ENCODE results near the gene SLC5A9.

SLC5A9 gene

DNA sequence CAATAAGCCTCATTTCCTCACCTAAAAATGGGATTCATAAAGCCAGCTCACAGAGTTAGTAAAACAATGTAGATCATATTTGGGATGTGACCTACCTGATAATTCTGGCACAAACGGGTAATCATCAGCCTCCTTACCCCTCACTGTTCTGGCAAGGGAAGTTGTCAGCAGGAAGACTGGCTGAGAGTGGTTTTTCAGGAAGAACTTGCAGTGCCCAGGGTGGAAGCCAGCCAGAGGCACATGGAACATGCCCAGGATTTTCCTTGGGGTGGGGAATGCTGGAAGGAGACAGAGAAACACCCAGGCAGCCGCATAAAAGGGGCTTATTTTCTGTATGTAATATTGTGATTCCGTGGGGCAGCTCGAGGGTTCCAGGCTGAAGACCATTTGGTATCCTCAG lies 7.7 kb upstream of the SLC5A9 start:
- no peak for DNase-seq

- DNase-seq, result no peak
Measured at GRCh38 chr1:48215222-48215621, 7.3 kb upstream of the SLC5A9 start.

DNA sequence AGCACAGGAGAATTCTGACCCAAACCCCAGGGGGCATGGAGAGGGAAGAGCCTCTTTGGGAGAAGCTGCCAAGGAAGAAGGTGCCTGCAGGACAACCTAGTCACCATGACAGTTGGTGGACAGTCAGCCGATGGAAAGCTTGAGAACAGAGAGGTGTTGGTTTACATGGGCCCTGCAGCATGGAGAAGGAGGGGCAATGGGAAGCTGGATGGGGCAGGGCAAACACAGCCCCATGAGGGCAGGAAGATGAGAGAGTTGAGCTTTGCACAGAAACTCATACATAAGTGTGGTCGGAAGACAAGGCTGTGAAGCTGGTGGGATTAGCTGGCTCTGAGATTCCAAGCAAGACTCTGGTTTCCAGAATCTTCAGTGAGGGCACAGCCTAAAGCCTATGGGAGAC lies 6.6 kb upstream of the SLC5A9 start:
- DNase-seq, result no peak

GRCh38 chr1:48216313-48216712 lies 6.2 kb upstream of the SLC5A9 start:
- DNase-seq, result no peak

DNA sequence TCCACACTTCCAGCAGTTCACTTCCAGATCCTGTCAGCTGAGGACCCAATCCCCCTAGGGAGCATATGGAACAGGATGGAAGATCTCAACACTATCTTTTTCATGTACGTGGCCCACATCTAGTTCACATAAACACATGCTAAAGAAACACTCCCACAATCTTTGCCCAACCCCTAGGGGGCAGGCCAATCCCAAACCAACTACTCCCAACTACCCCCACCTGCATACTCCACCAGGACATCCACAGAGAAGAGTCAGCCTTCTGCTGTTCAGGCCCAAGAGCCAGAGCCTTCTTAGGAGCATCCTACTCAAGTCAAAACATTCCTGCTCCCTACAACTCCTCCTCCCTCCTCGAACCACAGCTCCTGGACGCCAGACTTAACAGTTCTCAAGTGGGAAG lies 5.6 kb upstream of the SLC5A9 start:
- no peak for DNase-seq

DNA sequence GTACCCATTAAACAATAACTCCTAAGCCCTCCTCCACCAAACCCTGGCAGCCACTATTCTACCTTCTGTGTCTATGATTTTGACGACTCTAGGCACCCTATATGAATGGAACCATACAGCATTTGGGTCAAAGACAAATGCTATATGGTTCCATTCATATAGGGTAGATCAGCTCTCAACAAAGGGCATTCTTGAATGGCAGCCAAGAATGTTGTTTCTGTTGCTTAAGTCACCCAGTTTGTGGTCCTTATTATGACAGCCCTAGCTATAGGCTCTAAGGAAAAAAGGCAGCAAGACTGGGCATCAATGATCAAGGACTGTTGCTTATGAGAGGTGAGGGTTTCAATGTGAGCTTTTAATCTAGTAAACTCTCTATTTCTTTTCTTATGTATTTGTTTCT lies 4.7 kb upstream of the SLC5A9 start:
- no peak for DNase-seq

- DNase-seq, result no peak
Measured at GRCh38 chr1:48219803-48220202, 2.7 kb upstream of the SLC5A9 start.

DNA sequence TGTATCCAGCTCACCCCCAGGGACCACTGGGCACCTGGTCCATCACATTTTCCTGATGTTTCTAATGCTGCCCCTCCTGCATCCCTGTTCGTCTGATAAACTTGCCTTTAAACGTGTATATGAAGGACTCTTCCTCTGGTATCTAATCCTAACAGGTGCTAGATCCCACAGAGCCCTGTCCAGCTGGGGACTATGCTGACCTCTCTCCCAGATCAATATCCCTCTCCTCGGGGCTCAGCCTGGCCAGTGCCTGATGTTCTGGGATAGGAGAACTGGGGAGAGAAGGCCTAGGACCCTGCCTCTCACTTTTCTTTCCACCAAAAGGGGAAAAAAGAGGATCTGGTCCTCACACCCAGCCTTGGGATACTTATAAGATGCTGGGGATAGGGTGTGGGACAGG lies 1.4 kb upstream of the SLC5A9 start:
- no peak for DNase-seq

DNA sequence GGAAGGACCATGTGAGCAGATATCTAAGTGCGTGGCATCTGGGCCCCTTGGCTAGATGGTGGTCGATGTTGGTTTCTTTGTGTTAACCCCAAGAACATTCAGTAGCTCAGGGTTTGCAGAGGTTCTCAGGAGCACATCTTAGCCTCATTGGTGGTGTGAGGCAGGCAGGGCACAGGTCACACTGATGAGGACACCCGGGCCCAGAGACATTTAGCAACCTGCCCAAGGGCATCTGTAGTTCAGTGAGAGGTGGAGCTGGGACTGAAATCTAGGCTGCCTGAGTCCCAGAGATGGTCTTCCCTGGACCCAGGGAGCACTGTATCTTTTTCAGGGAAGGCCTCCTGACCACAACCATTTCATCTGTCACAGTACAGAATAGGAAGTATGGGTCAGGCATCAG lies 859 bp upstream of the SLC5A9 start:
- no peak for DNase-seq

DNA sequence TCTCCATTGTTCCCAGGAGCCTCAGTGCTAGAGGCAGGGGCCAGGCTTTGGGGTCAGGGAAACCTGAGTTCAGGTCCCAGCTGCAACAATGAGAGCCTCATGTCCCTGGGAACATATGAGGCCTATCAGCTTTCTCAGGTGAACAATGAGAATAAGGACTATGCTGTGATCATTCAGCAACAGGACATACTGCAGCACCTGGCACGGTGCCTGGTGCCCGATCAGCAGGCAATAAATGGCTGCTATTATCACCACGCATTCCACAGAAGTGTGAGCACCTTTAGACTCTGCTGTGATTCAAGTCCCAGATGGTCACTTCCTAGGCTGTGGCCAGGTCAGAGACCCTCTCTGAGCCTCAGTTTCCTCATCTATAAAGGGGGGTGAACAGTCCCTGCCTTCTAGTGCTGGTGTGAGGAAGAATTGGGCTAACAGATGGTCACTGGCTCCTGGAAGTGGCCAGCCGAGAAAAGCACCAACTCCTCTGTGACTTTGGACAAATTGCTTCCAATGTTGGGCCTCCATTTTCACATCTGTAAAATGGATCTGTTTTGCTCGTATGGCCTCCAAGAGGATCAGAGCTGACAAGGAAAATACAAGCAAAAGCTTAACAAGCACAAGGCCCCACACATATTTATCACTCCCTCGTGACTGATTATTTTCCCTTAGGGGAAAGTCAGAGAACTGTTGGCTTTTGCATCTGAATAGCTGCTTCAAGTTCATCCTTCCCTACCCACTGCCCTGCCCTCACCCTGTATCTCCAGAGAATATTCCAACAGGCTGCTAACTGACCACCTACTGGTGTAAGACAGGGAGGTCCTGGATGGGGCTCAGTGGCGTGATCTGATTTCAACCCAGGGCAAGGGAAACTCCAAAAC lies 1.1 kb downstream of the SLC5A9 start:
- DNase-seq, result no peak

- DNase-seq, result no peak
Measured at GRCh38 chr1:48224791-48225190, 2.3 kb downstream of the SLC5A9 start.

- no peak for DNase-seq
Measured at GRCh38 chr1:48225579-48225978, 3.1 kb downstream of the SLC5A9 start.

GRCh38 chr1:48227165-48228013 lies 4.9 kb downstream of the SLC5A9 start:
- no peak for DNase-seq

- no peak for DNase-seq
Measured at GRCh38 chr1:48228156-48228555, 5.6 kb downstream of the SLC5A9 start.

DNA sequence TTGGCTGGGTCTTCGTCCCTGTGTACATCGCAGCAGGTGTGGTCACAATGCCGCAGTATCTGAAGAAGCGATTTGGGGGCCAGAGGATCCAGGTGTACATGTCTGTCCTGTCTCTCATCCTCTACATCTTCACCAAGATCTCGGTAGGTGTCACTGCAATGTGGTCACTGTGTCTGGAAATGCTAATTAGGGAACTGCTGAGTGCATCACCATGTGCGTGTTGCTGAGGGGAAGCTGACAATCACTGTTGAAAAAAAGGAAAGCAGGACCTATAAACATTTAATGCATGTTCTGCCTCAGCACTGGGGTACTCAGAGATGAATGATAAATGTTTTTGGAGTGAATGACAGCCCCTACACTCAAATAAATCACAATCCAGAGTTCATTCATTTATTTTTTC lies 6.8 kb downstream of the SLC5A9 start:
- no peak for DNase-seq

DNA sequence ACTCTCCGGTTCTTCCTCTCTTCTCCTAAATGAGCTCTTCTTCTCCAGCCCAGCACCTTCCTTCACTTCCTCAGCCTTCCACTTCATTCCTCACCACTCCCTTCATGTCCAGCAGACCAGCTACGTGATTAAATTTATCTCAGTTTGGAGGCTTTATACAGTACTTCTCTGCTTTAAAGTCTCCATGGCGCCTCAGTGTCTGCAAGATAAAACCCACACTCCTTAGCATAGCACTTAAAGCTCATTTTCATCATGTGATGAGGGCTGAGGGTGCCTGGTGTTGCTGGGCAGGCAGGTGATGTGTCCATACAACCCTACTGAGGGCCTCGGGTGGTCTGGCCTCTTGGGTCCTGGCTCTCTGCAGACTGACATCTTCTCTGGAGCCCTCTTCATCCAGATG lies 7.7 kb downstream of the SLC5A9 start:
- no peak for DNase-seq

GRCh38 chr1:48232722-48233121 lies 10.2 kb downstream of the SLC5A9 start:
- no peak for DNase-seq

GRCh38 chr1:48233666-48234485 lies 11.4 kb downstream of the SLC5A9 start:
- no peak for DNase-seq

- no peak for DNase-seq
Measured at GRCh38 chr1:48235652-48236051, 13.1 kb downstream of the SLC5A9 start.

- peak; percentile 13 for DNase-seq
Measured at GRCh38 chr1:48236716-48237470, 14.4 kb downstream of the SLC5A9 start.

- no peak for DNase-seq
Measured at GRCh38 chr1:48242141-48242736, 19.7 kb downstream of the SLC5A9 start.

- no peak for DNase-seq
Measured at GRCh38 chr1:48245106-48245505, 22.6 kb downstream of the SLC5A9 start.
